Mesenchymal stem cell (in vitro differentiated cells and primary cell): Measurements from ENCODE around the gene CFAP299.

Source experiments
- DNase-seq: peaks from one replicate; pipeline ENCODE4 v3.0.0-alpha.2; 2013
- H2AFZ ChIP-seq: one replicate; pipeline ENCODE4 v1.6.1; 2013; ENCODE audit warnings: low read depth, mild to moderate bottlenecking, control low read depth, inconsistent platforms, low read length, moderate library complexity
- H2AK5ac ChIP-seq: 2 replicates; pipeline ENCODE4 v1.6.1; 2013; ENCODE audit warnings: low read length, moderate library complexity, mild to moderate bottlenecking, inconsistent platforms; ENCODE audit not compliant: severe bottlenecking
- H2BK120ac ChIP-seq: one replicate; pipeline ENCODE4 v1.6.1; 2013; ENCODE audit warnings: low read depth, mild to moderate bottlenecking, inconsistent platforms, low read length, moderate library complexity
- H2BK12ac ChIP-seq, 2 experiments: one replicate each; pipeline ENCODE4 v1.6.1; 2013; ENCODE audit warnings: inconsistent platforms in 2 of 2, low read length in 2 of 2, mild to moderate bottlenecking in 2 of 2, moderate library complexity in 2 of 2, control low read depth in 1 of 2
- H2BK15ac ChIP-seq: one replicate; pipeline ENCODE4 v1.6.1; 2013; ENCODE audit warnings: mild to moderate bottlenecking, low read depth, inconsistent platforms; ENCODE audit not compliant: poor library complexity, severe bottlenecking
- H2BK5ac ChIP-seq: 2 replicates; pipeline ENCODE4 v1.6.1; 2013; ENCODE audit warnings: low read depth, mild to moderate bottlenecking, low read length, control low read depth, inconsistent platforms; ENCODE audit not compliant: poor library complexity, severe bottlenecking
- H3K14ac ChIP-seq, 2 experiments: one replicate each; pipeline ENCODE4 v1.6.1; 2013; ENCODE audit warnings: inconsistent platforms in 2 of 2, low read length in 2 of 2, control low read depth in 1 of 2, mild to moderate bottlenecking in 1 of 2, moderate library complexity in 1 of 2
- H3K18ac ChIP-seq, 2 experiments: one replicate each; pipeline ENCODE4 v1.6.1; 2013; ENCODE audit warnings: inconsistent platforms in 2 of 2, low read length in 2 of 2, control low read depth in 1 of 2, low read depth in 1 of 2, mild to moderate bottlenecking in 1 of 2
- H3K23ac ChIP-seq, 2 experiments: one replicate each; pipeline ENCODE4 v1.6.1; 2013; ENCODE audit warnings: inconsistent platforms in 2 of 2, low read length in 2 of 2, mild to moderate bottlenecking in 2 of 2, moderate library complexity in 2 of 2, control low read depth in 1 of 2
- H3K27ac ChIP-seq: 2 replicates; pipeline ENCODE4 v1.5.1; 2013; ENCODE audit warnings: mild to moderate bottlenecking, moderate library complexity, low read length, control low read depth, inconsistent platforms; ENCODE audit not compliant: poor library complexity, severe bottlenecking
- H3K27me3 ChIP-seq, 2 experiments: 2 replicates each; pipeline versions ENCODE4 v1.6.1 to v1.7.0; 2013; ENCODE audit warnings: low read length in 2 of 2, mild to moderate bottlenecking in 2 of 2, moderate library complexity in 2 of 2, control low read depth in 1 of 2, inconsistent platforms in 1 of 2; ENCODE audit not compliant: control insufficient read depth in 1 of 2, insufficient read depth in 1 of 2
- H3K36me3 ChIP-seq, 2 experiments: 2 replicates each; pipeline versions ENCODE4 v1.6.1 to v1.7.0; 2013; ENCODE audit warnings: low read length in 2 of 2, control low read depth in 1 of 2, inconsistent platforms in 1 of 2, low read depth in 1 of 2, mild to moderate bottlenecking in 1 of 2; ENCODE audit not compliant: insufficient read depth in 2 of 2, control insufficient read depth in 1 of 2
- H3K4ac ChIP-seq, 2 experiments: one replicate each; pipeline ENCODE4 v1.6.1; 2013; ENCODE audit warnings: inconsistent platforms in 2 of 2, low read length in 2 of 2, mild to moderate bottlenecking in 2 of 2, moderate library complexity in 2 of 2, control low read depth in 1 of 2, low read depth in 1 of 2
- H3K4me1 ChIP-seq: 2 replicates; pipeline ENCODE4 v1.6.1; 2013; ENCODE audit warnings: low read depth, low read length, control low read depth; ENCODE audit not compliant: control insufficient read depth, insufficient read depth
- H3K4me2 ChIP-seq: 2 replicates; pipeline ENCODE4 v1.6.1; 2013; ENCODE audit warnings: low read length, mild to moderate bottlenecking, inconsistent platforms; ENCODE audit not compliant: poor library complexity, severe bottlenecking
- H3K4me3 ChIP-seq, 2 experiments: 2 replicates each; pipeline versions ENCODE4 v1.5.1 to v1.7.0; 2013; ENCODE audit warnings: low read length in 2 of 2, mild to moderate bottlenecking in 2 of 2, control low read depth in 1 of 2, low read depth in 1 of 2; ENCODE audit not compliant: insufficient read depth in 1 of 2
- H3K79me1 ChIP-seq: replicated peaks from 2 replicates; pipeline ENCODE4 v1.6.1; 2013; ENCODE audit warnings: mild to moderate bottlenecking, control low read depth, low read length, inconsistent platforms; ENCODE audit not compliant: poor library complexity, severe bottlenecking
- H3K9ac ChIP-seq: 2 replicates; pipeline ENCODE4 v1.7.0; 2013; ENCODE audit warnings: mild to moderate bottlenecking, low read length, moderate library complexity
- H3K9me3 ChIP-seq: 2 replicates; pipeline ENCODE4 v1.7.0; 2013; ENCODE audit warnings: mild to moderate bottlenecking, low read length; ENCODE audit not compliant: control insufficient read depth
- H4K8ac ChIP-seq: one replicate; pipeline ENCODE4 v1.6.1; 2013; ENCODE audit warnings: inconsistent platforms, mild to moderate bottlenecking, low read length, moderate library complexity
- H4K91ac ChIP-seq: one replicate; pipeline ENCODE4 v1.6.1; 2013; ENCODE audit warnings: mild to moderate bottlenecking, low read length, inconsistent platforms
- WGBS: methylation state at CpG from one replicate; pipeline ENCODE4 v1.1.7; 2013; ENCODE audit warnings: mixed read lengths; 5-methylcytosine and 5-hydroxymethylcytosine counted together

The CFAP299 gene

DNA sequence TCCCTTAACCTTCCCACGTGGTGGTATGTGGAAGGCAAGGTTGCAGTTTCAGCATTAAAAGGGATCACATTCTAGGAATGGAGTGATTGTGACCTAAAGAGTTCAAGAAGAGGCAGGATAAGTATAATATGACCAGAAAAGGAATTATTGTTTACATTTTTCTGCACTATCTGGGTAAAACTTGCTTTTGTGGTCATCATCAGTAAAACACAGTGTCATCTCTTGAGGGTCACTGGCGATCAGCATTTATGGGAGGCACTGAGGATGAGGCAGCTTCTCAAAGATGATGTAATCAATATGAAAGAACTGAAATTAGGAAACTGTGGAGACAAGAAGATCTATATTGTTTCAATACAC, 88.7 kb downstream of the CFAP299 start:
- H3K23ac ChIP-seq, result no peak overlapping the region
- no peak overlapping the region for H2AK5ac ChIP-seq
- no peak overlapping the region for H2BK5ac ChIP-seq
- no peak overlapping the region for H3K4ac ChIP-seq
- no peak overlapping the region for H3K27ac ChIP-seq
- no peak overlapping the region for H2BK12ac ChIP-seq
- no peaks in the 10 kb centered on the region for H3K4me1 ChIP-seq
- no peak overlapping the region for H3K4me3 ChIP-seq
- H3K9ac ChIP-seq, result no peak overlapping the region
- DNase-seq, result peak; percentile 11
- no peak overlapping the region for H3K14ac ChIP-seq
- H3K27me3 ChIP-seq, result no peaks in the 10 kb centered on the region
- H4K91ac ChIP-seq, result no peak overlapping the region
- H2BK15ac ChIP-seq, result no peak overlapping the region
- 56% methylated on average over 2 of the region's 2 CpGs for WGBS
- no peak overlapping the region for H2AFZ ChIP-seq
- H3K18ac ChIP-seq, result no peak overlapping the region
- no peaks in the 10 kb centered on the region for H3K36me3 ChIP-seq
- no peak overlapping the region for H2BK120ac ChIP-seq
- no peaks in the 10 kb centered on the region for H3K79me1 ChIP-seq
- H3K9me3 ChIP-seq, result no peaks in the 10 kb centered on the region
- no peak overlapping the region for H4K8ac ChIP-seq
- H3K4me2 ChIP-seq, result no peak overlapping the region

- H3K18ac ChIP-seq, result no peak overlapping the region
- no peaks in the 10 kb centered on the region for H3K4me1 ChIP-seq
- no peak overlapping the region for H3K27ac ChIP-seq
- no peaks in the 10 kb centered on the region for H3K9me3 ChIP-seq
- no peak overlapping the region for H3K4ac ChIP-seq
- H3K14ac ChIP-seq, result no peak overlapping the region
- H2BK5ac ChIP-seq, result no peak overlapping the region
- H3K23ac ChIP-seq, result no peak overlapping the region
- H4K91ac ChIP-seq, result no peak overlapping the region
- no peaks in the 10 kb centered on the region for H3K27me3 ChIP-seq
- H2BK120ac ChIP-seq, result no peak overlapping the region
- no peak overlapping the region for H2AK5ac ChIP-seq
- H3K9ac ChIP-seq, result no peak overlapping the region
- H3K79me1 ChIP-seq, result no peaks in the 10 kb centered on the region
- no peak overlapping the region for H3K4me3 ChIP-seq
- H2BK12ac ChIP-seq, result no peak overlapping the region
- H4K8ac ChIP-seq, result no peak overlapping the region
- H2BK15ac ChIP-seq, result no peak overlapping the region
- DNase-seq, result no peak
- no peak overlapping the region for H3K4me2 ChIP-seq
- 67% methylated on average over 3 of the region's 4 CpGs for WGBS
- H2AFZ ChIP-seq, result no peak overlapping the region
- H3K36me3 ChIP-seq, result no peaks in the 10 kb centered on the region
Measured at GRCh38 chr4:80425124-80426100, 89.9 kb downstream of the CFAP299 start.

DNA sequence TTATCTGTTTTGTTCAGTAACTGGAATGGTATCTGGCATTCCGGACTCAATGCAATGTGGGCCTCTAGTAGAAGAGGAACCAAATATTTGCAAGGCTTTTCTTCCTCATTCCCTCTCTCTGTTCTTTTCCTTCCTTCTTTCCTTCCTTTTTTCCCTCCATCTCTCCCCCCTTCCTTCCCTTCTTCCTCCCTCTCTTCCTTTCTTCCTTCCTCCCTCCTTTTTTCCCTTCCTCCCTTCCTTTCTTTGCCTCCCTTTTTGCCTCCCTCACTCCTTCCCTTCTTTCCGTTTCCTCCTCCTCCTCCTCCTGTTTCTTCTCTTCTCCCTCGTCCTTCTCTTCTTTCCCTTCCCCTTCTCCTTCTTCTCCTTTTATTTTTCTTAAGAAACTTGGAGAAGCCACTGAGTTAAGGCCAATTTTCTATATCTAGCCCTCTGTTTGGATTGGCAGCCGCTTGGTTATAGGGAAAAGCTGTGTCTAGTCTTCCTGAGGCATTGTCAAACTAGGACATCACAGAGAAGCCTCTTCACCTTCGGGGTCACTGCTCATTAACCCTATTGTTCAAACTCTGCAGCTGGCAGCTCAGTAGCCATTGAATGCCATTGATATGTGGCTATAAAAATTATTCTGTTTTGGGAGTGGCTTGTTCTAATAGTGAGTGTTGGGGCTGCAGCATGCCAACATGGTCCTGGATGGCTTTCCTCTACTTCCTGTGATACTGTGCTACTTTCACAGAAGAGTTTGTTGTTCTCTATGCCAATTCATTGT, 95.9 kb downstream of the CFAP299 start:
- Histone ChIP-seq H3K9me3 (no peaks in the 10 kb centered on the region), H3K18ac (no peak overlapping the region), H3K9ac (no peak overlapping the region), H3K27ac (no peak overlapping the region), H4K91ac (no peak overlapping the region), H2AK5ac (no peak overlapping the region), H3K23ac (no peak overlapping the region), H3K4me3 (no peak overlapping the region), H2BK12ac (no peak overlapping the region), H3K27me3 (no peaks in the 10 kb centered on the region), H3K36me3 (no peaks in the 10 kb centered on the region), H2BK15ac (no peak overlapping the region), H3K14ac (no peak overlapping the region), H3K79me1 (no peaks in the 10 kb centered on the region), H2BK5ac (no peak overlapping the region), H4K8ac (no peak overlapping the region), H3K4me1 (no peaks in the 10 kb centered on the region), H3K4ac (no peak overlapping the region), H2AFZ (no peak overlapping the region), H2BK120ac (no peak overlapping the region), H3K4me2 (no peak overlapping the region)
- 79% methylated on average over 5 of the region's 5 CpGs for WGBS
- no peak for DNase-seq

GRCh38 chr4:80434238-80434637, 98.7 kb downstream of the CFAP299 start:
- no peak overlapping the region for H4K8ac ChIP-seq
- no peak overlapping the region for H3K23ac ChIP-seq
- no peak overlapping the region for H2BK15ac ChIP-seq
- H3K79me1 ChIP-seq, result no peaks in the 10 kb centered on the region
- no peak overlapping the region for H2BK5ac ChIP-seq
- no peak overlapping the region for H3K18ac ChIP-seq
- no peak overlapping the region for H2BK12ac ChIP-seq
- no peak overlapping the region for H3K4me2 ChIP-seq
- no peak overlapping the region for H2AFZ ChIP-seq
- no peak for DNase-seq
- WGBS, result no CpG with 5 or more reads among the region's 1 CpG
- no peak overlapping the region for H3K4ac ChIP-seq
- H4K91ac ChIP-seq, result no peak overlapping the region
- no peaks in the 10 kb centered on the region for H3K36me3 ChIP-seq
- no peak overlapping the region for H3K9ac ChIP-seq
- H3K4me3 ChIP-seq, result no peak overlapping the region
- H3K4me1 ChIP-seq, result no peaks in the 10 kb centered on the region
- no peak overlapping the region for H2BK120ac ChIP-seq
- no peaks in the 10 kb centered on the region for H3K9me3 ChIP-seq
- no peak overlapping the region for H3K14ac ChIP-seq
- H3K27ac ChIP-seq, result no peak overlapping the region
- H2AK5ac ChIP-seq, result no peak overlapping the region
- no peaks in the 10 kb centered on the region for H3K27me3 ChIP-seq
